ENCODE results near the gene MAP6. TPM values are rescaled to one million over a fixed set of nuclear protein-coding genes. Genes with fewer than 3 reads are reported as not detected.
A peak's percentile ranks its signal among the peaks of the same experiment; 100 is the strongest.

MAP6 gene
- total RNA-seq, 6 experiments from 2014 or later = 0.53 to 4.3 (median 0.96) TPM

- TF ChIP-seq CTCF (IDR thresholded peaks at IDR 0.05) = no peak
- DNase-seq = no peak
- no peaks in the 10 kb centered on the region for H3K4me1 Mint-ChIP-seq (ENCODE audit: low read depth)
- peaks cover 3% of the 10 kb centered on the region; the same call in 1 of the 2 replicates for H3K9me3 Mint-ChIP-seq
- no peak overlapping the region for H3K27ac Mint-ChIP-seq
- no peaks in the 10 kb centered on the region; the same call in 1 of the 2 replicates for H3K36me3 Mint-ChIP-seq (ENCODE audit: low read depth)
- H3K27me3 Mint-ChIP-seq (ENCODE audit: insufficient read depth) = peaks cover 18% of the 10 kb centered on the region
- no peak overlapping the region for H3K4me3 Mint-ChIP-seq
Observed at GRCh38 chr11:75616281-75616680, 52.6 kb downstream of the MAP6 start.

- peaks cover 3% of the 10 kb centered on the region; the same call in 1 of the 2 replicates for H3K9me3 Mint-ChIP-seq
- DNase-seq = no peak
- no peak overlapping the region for H3K27ac Mint-ChIP-seq
- H3K27me3 Mint-ChIP-seq (ENCODE audit: insufficient read depth) = peaks cover 18% of the 10 kb centered on the region
- no peaks in the 10 kb centered on the region for H3K4me1 Mint-ChIP-seq (ENCODE audit: low read depth)
- TF ChIP-seq CTCF (IDR thresholded peaks at IDR 0.05) = no peak
- H3K4me3 Mint-ChIP-seq = no peak overlapping the region
- no peaks in the 10 kb centered on the region; the same call in 1 of the 2 replicates for H3K36me3 Mint-ChIP-seq (ENCODE audit: low read depth)
Observed at GRCh38 chr11:75615751-75616150, 53.1 kb downstream of the MAP6 start.

- Mint-ChIP-seq H3K9me3 (no peaks in the 10 kb centered on the region), H3K27me3 (ENCODE audit: insufficient read depth) (peaks cover 18% of the 10 kb centered on the region), H3K27ac (no peak overlapping the region), H3K36me3 (ENCODE audit: low read depth) (no peaks in the 10 kb centered on the region; the same call in 1 of the 2 replicates), H3K4me3 (no peak overlapping the region), H3K4me1 (ENCODE audit: low read depth) (no peaks in the 10 kb centered on the region)
- no peak for TF ChIP-seq CTCF (IDR thresholded peaks at IDR 0.05)
- DNase-seq = no peak
Observed at GRCh38 chr11:75611823-75612222, 57.0 kb downstream of the MAP6 start.

GRCh38 chr11:75606099-75606498 lies 62.7 kb downstream of the MAP6 start:
- Mint-ChIP-seq H3K27me3 (ENCODE audit: insufficient read depth) (peaks cover 10% of the 10 kb centered on the region), H3K36me3 (ENCODE audit: low read depth) (no peaks in the 10 kb centered on the region), H3K4me3 (no peak overlapping the region), H3K9me3 (no peaks in the 10 kb centered on the region), H3K27ac (no peak overlapping the region), H3K4me1 (ENCODE audit: low read depth) (peaks cover 31% of the 10 kb centered on the region)
- no peak for TF ChIP-seq CTCF (IDR thresholded peaks at IDR 0.05)
- no peak for DNase-seq

GRCh38 chr11:75603791-75604736 lies 64.8 kb downstream of the MAP6 start:
- TF ChIP-seq CTCF (IDR thresholded peaks at IDR 0.05) = no peak
- Mint-ChIP-seq H3K27ac (peak overlapping the region; percentile 63), H3K4me1 (ENCODE audit: low read depth) (peaks cover 31% of the 10 kb centered on the region), H3K36me3 (ENCODE audit: low read depth) (no peaks in the 10 kb centered on the region), H3K4me3 (peak overlapping the region; percentile 20), H3K27me3 (ENCODE audit: insufficient read depth) (peaks cover 13% of the 10 kb centered on the region), H3K9me3 (no peaks in the 10 kb centered on the region)
- DNase-seq = peak; percentile 87
